Measurements from ENCODE around the gene LTC4S.
"Not testable (repeated sequence)": the region's sequence is repeated elsewhere in the genome, so short reads cannot be mapped to it uniquely, and the experiment has no call there.

LTC4S gene

GRCh38 chr5:179771311-179771895 is 22.4 kb upstream of the LTC4S start:
- no peak for DNase-seq

- DNase-seq: no peak
Observed at GRCh38 chr5:179772351-179772750, 21.4 kb upstream of the LTC4S start.

- DNase-seq: no peak
Observed at GRCh38 chr5:179773686-179774040, 20.1 kb upstream of the LTC4S start.

GRCh38 chr5:179774442-179774841 is 19.3 kb upstream of the LTC4S start:
- no peak for DNase-seq

GRCh38 chr5:179776411-179776938 is 17.3 kb upstream of the LTC4S start:
- no peak for DNase-seq

- DNase-seq: no peak
Observed at GRCh38 chr5:179777456-179777855, 16.3 kb upstream of the LTC4S start.

GRCh38 chr5:179777909-179778308 is 15.9 kb upstream of the LTC4S start:
- DNase-seq: no peak

GRCh38 chr5:179778591-179778990 is 15.2 kb upstream of the LTC4S start:
- no peak for DNase-seq

- no peak for DNase-seq
Observed at GRCh38 chr5:179779826-179780225, 14.0 kb upstream of the LTC4S start.

GRCh38 chr5:179780362-179780761 is 13.4 kb upstream of the LTC4S start:
- no peak for DNase-seq

- no peak for DNase-seq
Observed at GRCh38 chr5:179781846-179782245, 11.9 kb upstream of the LTC4S start.

- DNase-seq: no peak
Observed at GRCh38 chr5:179783128-179783527, 10.7 kb upstream of the LTC4S start.

GRCh38 chr5:179786861-179787260 is 6.9 kb upstream of the LTC4S start:
- no peak for DNase-seq

GRCh38 chr5:179788193-179788854 is 5.5 kb upstream of the LTC4S start:
- no peak for DNase-seq

GRCh38 chr5:179789278-179789677 is 4.5 kb upstream of the LTC4S start:
- DNase-seq: not testable (repeated sequence)

GRCh38 chr5:179791881-179792611 is 1.7 kb upstream of the LTC4S start:
- DNase-seq: no peak

GRCh38 chr5:179792612-179793467 is 946 bp upstream of the LTC4S start:
- no peak for DNase-seq

GRCh38 chr5:179794171-179794570 is 385 bp downstream of the LTC4S start:
- no peak for DNase-seq

GRCh38 chr5:179794575-179794974 is 789 bp downstream of the LTC4S start:
- no peak for DNase-seq

- peak; percentile 93 for DNase-seq
Observed at GRCh38 chr5:179795049-179795862, 1.5 kb downstream of the LTC4S start.

GRCh38 chr5:179795863-179796833 is 2.4 kb downstream of the LTC4S start:
- peak; percentile 51 for DNase-seq
